NCI-H1417 (cell line): ENCODE measurements around the gene LMX1B.
A peak's percentile ranks its signal among the peaks of the same experiment; 100 is the strongest.

Experiments used
- DNase-seq, 3 experiments: peaks; one replicate each; lab custom pipeline; 2025; lab: John Stamatoyannopoulos, UW

The LMX1B gene

DNA sequence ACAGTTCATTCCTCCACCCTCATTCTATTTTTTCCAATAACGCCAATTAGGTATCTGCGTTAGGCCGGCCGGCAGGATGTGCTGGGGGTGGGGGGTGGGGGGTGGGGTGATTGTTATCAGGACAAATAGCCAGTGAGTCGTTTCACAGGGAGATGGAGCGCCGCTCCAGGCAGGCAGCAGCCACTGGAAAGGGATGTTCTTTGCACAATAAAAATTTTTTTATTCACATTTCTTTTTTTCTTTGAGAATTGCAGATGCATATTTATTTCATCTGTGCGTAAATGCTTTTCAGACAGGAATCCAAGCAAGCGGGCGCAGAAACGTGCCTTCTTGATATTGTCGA is 4.1 kb downstream of the LMX1B start:
- DNase-seq, result no peak

DNA sequence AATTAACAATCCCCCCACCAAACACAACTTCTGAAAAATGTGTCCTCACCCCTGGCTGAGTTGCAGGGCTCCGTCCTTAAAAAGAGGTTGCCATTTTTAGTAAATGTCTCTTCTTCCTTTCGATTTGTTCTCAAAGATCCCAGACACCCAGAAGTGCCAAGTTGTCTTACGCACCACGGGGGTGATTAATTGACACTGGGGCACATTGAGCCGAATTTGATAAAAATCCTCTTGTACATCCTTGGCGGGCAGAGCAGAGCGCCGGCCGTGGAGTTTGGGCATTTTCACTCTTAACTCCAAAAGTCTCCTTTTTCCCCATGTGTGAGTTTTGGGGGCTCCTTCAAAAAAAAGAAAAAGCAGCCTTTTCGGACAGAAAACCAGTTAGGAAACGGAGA is 4.5 kb downstream of the LMX1B start:
- DNase-seq, result no peak

DNA sequence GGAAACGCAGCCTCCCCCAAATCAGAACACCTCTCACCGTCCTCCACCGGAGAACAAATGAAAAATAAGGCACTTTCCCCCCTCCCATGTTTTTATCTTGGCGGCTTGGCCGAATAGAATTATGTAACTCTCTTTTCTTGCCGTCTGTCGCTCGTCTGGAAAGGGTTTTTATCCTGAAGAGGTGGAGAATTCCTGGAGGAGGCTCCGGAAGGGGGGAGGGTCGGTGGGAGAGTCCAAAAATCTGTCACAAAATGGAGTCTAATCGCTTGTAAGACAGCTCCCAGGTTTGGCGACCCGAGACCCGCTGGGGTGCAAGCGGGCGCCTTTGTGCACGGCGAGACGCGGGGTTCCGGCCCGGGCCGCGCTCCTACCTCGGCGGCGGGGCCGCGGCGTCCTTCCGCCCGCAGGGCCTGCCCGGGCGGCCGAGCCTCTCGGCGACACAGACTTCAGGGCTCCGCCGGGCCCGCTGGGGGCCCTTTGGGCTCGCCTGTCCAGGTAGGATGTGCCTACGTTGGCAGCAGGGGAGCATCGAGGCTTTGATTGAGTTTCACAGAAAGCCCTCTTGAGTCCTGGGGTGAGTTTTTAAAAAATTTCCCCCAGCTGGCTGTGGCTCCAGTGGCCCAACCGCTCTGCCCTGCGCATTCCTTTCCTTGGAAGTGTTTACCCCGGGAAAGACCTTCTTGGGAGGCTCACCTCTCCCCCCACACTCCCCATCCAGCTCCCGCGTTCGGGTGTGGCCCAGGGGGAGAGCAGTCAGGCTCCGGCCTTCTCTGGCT is 5.0 kb downstream of the LMX1B start:
- no peak for DNase-seq

DNA sequence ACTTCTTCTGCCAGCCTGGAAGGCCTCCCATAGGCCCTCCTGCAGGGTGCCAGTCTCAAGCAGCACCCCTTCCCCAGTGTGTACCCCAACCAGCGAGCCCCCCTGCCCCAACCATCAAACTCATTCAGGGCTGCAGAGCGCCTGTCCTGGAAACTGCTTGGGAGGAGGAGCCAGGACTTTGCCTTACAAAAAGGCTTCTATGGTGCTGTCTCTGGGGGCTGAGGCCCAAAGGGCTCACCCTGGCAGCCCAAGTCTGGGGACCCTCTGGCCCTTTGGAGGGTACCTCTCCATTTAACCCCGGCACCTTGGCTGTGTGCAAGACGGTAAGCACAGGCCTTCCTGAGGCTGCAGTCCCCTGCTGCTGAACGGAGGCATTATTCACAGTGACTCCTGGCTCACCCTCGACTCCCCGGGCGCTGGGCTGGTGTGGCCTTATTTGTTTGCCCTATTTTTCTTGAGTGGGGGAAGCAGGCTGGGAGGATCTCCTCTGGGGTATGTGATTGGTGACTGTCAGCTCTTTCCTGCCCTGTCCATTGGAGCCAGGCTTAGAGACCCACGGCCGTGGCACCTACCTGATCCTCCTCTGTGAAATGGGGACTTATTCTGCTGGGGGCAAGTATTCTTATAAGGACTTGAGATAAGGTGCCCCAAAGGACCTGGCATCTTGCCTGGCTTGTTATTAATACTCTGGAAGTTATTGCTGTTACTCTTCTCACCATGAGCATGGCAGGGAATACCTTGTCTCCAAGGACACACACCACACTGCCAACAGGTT is 5.8 kb downstream of the LMX1B start:
- no peak for DNase-seq

DNA sequence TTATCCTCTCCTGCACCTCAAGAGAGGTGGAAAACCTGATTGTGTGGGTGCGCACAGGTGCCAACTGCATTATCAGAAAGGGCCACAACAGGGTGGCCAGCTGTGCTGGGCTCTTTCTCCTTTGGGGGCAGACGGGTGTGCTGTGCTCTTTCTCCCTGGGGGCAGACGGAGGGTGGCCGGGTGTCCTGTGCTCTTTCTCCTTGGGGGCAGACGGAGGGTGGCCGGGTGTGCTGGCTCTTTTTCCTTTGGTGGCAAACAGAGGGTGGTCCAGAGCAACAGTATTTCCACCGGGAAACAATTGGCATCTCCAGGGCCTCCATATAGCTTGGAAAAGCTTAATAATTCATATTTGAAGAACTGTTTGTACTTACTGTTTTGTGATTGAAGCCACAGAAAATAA is 6.8 kb downstream of the LMX1B start:
- DNase-seq, result no peak

DNA sequence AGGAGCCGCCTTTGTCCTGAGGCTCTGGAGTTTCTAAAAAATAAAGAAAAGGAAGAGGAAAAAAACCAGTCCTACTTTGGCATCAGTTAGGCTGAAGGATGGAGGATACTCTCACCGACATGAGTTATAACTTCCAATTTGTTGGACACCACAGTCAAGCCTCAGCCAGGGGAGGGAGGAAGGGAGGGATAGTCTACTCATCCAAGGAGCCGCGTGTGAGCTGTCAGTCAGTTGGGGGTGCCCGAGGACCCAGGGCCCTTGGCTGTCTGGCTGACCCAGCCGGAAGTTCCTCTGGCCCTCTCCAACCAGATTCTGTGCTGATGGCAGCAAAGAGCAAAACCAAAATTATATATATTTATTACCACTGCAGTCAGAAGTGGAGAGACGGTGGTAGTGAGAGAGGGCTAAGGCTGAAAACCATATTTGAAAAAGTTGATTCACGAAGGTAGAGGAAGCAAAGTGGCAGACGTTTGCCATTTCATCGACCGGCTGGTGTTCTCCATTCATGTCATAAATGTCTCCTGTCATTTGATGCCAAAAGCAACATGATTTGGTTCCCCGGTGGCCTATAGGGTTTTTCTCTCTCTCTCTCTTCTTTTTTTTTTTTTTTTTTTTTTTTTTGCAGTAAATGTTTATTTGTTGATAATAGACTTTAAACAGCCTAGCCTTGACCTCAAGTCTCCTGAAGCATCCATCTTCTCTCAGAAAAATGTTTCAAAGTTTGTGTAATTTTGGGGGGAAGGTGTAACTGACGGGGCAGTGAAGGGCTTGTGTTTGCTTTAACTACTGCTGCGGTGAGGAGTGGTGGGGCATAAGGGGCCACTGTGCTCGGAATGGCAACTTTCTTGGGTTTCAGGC is 7.6 kb downstream of the LMX1B start:
- DNase-seq, result no peak

DNA sequence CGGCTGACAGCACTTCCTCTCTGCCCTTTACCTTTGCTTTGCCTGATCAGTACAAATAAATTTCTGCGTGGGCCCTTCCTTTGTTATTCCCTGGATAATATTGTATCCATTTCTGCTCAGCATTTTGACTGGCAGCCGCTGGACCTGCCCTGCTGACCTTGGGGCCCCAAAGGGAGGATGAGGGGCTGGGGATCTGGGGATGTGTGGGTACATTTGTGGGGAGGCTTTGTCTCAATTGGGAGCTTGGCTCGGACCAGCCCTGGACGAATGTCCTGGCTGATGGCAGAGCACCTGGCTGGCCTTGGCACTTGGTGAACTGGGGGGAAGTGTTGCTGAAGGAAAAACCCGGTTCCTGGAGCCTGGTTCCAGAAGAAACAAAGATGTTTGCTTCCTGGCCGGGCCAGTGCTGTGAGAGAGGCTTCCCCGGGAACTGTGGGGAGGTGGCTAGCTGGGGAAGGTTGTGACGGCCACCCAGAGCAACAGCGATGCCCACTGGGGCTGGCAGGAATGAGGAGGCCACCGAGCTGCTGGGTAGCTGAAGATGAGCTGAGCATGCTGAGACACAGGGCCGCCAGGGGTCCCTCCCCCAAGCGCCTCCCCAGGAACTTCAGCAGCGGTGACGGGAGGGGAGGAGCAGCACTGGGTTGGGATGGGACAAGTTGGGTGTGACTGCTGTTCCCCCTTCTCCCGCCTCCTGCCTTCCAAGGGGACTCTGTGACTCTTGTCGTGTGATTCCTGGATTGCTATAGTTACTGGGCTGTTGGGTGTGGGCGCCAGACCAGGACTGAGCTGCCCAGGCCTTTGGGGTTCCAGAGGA is 8.4 kb downstream of the LMX1B start:
- no peak for DNase-seq

DNA sequence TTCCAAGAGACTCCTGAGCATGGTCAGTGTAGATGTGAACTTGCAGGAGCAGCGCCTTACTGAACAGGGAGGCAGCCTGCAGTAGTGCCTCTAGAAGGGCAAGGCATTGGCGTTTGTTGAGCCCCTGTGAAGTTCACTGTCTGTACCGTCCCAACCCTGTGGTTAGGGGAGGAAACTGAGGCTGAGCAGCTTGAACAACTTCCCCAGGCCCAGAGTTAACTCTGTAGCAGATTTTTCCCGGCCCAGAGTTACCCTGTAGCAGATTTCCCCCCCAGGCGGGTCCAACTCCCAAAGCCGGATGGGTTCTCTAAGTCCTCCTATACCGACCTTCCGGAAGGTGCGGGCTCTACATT is 9.6 kb downstream of the LMX1B start:
- DNase-seq, result no peak

DNA sequence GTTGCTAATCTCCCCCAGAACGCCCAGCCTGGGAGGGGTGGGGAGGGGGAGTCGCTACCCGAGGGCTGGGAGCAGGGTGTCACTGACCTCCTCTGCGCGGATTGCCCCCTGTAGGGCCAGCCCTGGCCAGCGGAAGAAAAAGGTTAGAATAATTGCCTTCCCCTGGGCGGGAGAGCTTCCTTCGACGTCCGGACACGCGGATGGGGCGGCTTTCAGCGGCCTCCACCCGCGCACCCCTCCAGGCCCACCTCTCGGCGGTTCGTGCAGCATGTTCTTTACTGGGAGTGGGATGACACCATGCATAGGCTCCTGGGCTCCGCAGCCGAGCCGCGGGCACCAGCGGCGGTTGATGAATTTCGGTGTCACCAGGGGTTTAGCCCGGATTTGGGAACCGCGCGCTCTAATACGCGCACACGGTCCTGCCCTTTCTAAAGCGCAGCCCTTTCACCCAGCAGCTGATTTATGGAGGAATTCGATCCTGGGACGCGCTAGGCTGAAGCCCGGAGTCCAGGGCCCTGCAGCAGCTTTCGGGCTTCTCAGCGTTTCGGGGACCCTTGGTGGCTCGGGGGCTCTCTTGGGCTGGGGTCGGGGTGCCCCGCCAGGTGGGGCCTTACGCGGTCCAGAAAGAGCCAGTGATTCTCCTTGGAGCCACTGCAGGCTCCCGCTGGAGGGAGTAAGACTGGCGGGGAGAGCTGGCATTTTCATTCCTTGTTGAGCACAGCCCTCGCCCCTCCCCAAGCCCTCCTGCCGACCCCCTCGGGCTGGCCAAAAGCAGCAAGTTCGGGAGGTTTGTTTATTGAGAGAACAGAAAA is 10.1 kb downstream of the LMX1B start:
- no peak for DNase-seq

DNA sequence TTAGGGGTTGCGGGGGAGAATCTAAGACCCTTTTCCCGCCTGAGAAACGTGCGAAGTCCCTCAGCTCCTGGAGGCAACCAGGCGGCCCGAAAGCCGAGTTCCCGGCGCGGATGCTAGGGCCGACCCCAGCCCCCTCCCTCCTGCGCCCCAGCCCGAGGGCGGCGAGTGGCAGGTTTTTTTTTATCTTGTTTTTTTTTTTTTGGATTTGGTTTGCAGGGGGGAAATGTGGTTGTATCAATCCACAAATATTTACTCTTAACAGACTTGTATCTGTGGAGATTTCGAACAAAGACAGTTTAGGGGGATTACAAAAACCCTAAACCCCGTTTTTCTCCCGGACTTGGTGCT is 10.7 kb downstream of the LMX1B start:
- DNase-seq, result no peak

DNA sequence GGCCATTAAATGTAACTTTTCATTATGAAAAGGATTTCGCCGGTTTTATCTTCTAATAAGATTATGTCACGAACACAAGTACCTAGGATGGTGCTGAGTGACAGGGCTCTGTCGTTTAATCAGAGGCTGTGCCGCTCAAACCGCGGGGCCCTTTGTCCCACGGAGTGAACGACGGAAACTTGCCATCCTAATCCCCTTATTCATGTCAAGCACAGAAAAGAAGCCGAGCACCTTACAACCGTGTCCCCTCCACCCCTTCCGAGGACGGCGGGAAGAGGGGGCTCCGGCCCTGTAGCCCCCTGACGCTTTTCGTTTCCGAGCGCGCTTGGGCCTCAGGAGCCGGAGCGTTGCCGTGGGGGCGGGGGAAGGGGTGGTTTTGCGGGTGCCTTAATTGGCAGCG is 11.2 kb downstream of the LMX1B start:
- DNase-seq, result no peak

DNA sequence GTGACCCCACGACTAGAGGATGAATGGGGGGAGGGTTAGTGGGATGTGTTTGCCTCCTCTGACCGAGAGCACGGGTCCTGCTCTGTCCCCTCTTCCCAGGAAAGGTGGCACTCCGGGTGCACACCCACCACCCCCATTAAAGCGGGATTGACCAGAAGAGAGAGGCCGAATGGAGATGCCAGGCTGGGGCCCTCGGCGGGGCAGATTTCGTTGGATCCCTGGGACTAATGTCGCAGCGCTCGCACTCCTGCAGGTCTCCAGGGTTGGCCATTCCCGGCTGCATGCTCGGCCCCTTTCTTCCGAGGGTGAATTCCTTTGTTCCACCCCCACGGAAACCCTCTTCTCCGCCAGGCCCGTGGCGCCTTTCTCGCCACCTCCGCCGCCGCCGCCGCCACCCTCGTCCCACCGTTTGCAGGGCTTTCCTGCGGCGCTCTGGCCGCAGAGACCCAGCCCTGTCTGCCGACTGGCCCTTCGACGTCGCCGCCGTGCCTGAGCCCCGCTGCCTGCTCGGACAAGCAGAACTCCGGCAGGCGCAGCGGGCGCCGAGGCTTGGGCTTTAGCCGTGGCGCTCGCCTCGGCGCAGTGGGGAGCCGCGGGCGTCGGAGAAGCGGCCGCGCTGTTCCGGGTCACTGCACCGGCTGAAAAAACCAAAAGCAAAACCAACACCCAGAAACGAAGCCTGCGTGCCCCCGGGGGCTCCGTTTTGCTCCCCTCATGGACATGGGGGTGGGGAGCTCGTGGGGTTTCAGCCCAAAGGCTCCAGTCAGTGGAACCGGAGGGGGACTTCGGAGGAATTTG is 11.8 kb downstream of the LMX1B start:
- peak in 2 of 3 experiments; percentile 44 to 46 for DNase-seq

DNA sequence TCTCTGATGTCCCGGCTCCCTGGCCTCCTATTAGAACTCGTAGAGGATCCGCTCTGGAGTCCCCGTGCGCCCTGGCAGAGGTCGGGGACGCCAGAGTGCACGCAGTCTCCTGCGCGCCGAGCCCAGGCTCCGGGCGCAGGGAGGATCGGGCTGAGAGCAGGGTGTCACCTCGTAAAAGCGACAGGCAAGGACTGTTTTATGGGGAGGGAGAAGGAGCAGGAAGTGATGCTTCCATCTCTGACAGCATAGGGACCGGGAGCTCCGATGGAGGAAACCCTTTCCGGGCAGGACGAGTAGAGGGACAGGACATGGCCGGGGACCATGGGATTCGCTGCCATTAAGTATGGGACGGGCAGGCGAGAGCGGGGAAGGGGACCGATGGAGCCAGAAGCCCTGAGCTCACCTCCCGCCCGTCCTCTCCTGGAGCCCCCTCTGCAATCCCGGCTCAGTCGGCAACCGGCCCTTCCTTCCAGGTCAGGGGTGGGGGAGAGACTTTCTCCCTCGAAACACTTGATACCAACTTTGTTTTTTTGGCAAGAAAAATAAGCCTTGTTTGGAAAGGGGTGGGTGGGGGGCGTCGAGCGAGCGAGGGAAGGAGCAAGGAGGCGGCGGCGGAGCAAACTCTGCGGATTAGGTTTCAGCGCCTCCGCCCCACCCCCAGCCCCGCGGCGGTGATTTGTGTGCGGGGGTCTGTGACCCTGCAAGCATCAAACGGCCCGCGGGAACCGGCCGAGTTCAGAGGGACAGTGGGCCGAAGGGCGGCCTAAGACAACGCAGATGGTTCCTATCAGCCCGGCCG is 12.6 kb downstream of the LMX1B start:
- DNase-seq, result peak in 2 of 3 experiments; percentile 42 to 44

DNA sequence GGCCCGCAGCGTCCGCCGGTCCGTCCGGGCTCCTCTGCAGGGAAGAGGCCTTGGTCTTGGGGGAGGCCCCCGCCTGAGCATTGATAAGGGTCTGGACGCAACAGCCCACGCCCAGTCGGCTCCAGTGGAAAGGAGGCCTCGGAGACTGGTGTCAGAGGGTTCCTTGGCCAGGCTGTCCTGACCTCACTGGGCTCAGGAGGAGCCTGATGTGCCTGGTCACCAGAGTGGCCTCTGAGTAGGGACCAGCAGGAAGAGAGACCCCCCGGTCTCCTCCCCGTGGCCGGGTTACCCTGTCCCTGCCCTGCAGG is 13.2 kb downstream of the LMX1B start:
- DNase-seq, result no peak

DNA sequence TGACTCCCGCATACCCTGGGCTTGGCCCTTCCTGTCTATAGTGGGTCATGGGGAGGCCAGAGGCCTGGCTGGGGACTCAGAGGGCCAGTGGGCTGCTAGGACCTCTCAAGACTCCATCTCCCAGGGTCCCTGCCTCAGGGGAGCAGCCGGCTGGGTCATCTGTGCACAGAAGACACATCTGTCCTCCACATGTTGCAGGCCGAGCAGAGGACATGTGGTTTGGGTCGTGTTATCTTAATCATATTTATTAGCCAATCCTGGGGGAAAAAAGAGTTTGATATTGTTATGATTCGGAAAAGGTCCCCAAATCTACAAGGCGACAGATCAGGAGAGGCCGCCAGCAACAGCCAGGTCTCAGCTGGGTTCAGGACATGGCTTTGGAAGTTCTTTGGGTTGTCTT is 14.4 kb downstream of the LMX1B start:
- DNase-seq, result no peak

DNA sequence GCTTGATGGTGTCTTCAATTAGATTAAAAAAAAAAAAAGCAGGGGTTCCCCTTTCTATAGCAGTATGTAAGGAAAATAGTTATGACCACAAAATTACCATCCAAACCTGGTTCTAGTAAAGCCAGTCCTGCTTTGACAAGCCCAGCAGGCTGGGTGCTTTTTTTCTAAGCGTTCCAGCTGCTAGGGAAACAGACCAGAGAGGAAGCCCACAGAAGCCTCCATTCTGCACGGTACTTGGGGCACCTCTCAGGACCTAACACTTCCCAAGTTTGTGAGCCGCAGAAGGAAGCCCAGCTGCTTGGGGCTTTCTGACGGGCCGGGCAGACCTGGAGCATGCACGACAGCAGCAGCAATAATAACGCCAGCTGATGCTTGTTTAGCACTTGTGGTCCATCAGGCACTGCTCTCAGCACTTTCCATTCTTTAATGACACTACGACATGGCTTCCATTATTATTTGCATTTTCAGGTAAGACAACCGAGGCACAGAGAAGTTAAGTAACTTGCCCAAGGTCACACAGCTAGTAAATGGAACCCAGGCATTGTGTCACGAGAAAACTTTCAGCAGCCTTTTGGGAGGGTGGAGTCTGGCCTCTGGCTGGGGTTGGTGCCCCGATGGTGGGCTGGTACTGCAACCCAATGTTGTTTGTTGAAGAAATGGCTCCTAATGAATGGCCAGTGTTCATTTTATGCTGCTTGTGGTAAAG is 15.4 kb downstream of the LMX1B start:
- no peak for DNase-seq

DNA sequence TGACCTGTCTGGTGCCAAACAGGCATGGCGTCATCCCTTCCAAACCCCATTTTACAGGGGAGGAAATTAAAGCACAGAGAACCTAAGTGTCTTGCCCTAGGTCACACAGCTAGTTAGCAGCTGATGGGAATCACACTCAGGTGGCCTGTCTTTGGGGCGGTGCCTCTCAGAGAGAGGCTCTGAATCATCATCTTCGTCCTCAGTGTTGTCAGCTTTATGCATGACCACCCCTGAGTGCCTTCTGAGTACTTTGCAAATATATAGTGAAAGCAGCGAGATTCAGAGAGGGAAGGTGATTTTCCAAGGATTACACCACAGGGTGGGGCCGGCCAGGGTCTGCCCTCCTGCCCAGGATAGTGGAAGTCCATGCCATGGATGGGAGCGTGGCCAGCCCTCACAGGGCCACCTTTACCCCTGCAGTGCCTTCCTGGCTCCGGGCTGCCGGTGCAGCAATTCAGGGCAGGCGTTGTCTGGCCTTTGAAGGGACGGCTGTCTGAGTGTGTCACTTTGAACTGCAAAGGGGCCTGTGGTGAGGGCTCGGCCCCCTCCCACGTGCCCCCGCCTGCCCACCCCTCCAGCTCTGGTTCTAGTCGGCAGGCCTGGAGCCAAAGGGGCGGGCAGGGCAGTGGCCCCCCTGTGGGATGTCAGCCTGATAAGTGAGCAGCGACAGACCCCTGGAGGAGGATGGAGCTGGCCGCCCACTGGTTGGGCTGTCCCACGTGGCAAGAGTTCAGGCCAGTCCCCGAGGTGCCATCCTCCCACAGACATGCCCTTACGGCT is 16.9 kb downstream of the LMX1B start:
- peak in 1 of 3 experiments; percentile 35 for DNase-seq

DNA sequence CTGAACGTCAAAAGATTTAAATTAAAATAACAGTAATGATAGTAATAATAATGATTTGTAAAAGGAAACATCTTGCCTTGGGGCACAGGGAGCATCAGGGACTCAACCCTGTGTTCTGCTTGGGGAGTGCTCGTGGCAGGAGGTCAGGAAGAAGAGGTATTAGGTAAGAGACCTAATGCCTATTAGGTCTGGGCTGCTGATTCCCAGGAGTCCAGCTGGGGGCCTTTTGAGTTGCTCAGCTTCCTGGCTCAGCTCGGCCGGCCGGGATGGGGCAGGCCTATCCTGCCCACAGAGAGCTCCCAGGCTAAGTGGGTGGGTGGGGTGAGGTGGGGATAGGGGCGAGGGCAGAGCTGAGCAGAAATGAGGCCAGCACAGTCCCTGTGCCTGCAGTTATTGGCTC is 17.5 kb downstream of the LMX1B start:
- no peak for DNase-seq
